Osteoblast (primary cell): Measurements from ENCODE around the gene SLC16A2. TPM values are rescaled to one million over a fixed set of nuclear protein-coding genes. Genes with fewer than 3 reads are reported as not detected.

Source experiments
- DNase-seq: peaks from one replicate; pipeline ENCODE4 v3.0.0; 2011; ENCODE audit warnings: low spot score, mixed read lengths; ENCODE audit not compliant: insufficient read length; ENCODE audit errors: missing footprints
- H2AFZ ChIP-seq: 2 replicates; pipeline ENCODE4 v1.6.0; 2011; ENCODE audit warnings: mild to moderate bottlenecking, low read length
- H3K27ac ChIP-seq: 2 replicates; pipeline ENCODE4 v1.5.1; 2011; ENCODE audit warnings: mild to moderate bottlenecking, low read depth, low read length, moderate library complexity
- H3K27me3 ChIP-seq: 2 replicates; pipeline ENCODE4 v1.6.0; 2012; ENCODE audit warnings: mild to moderate bottlenecking, control low read depth, inconsistent platforms, low read length, moderate library complexity; ENCODE audit not compliant: insufficient read depth
- H3K36me3 ChIP-seq: 2 replicates; pipeline ENCODE4 v1.5.1; 2011; ENCODE audit warnings: mild to moderate bottlenecking, low read length, control low read depth, moderate library complexity; ENCODE audit not compliant: insufficient read depth
- H3K4me1 ChIP-seq: 2 replicates; pipeline ENCODE4 v1.5.1; 2011; ENCODE audit warnings: mild to moderate bottlenecking, low read length, control low read depth, moderate library complexity; ENCODE audit not compliant: insufficient read depth
- H3K4me2 ChIP-seq: 2 replicates; pipeline ENCODE4 v1.6.0; 2011; ENCODE audit warnings: mild to moderate bottlenecking, low read length; ENCODE audit not compliant: insufficient read depth
- H3K4me3 ChIP-seq: fragments of 200-600 bp; sonication (generic); 3 replicates; pipeline ENCODE4 v1.5.1; 2012; ENCODE audit warnings: mild to moderate bottlenecking, low read length, inconsistent platforms; ENCODE audit not compliant: insufficient read depth
- H3K79me2 ChIP-seq: 2 replicates; pipeline ENCODE4 v1.6.0; 2012; ENCODE audit warnings: mild to moderate bottlenecking, low read length, control low read depth, inconsistent platforms; ENCODE audit not compliant: insufficient read depth
- H3K9me3 ChIP-seq: 2 replicates; pipeline ENCODE4 v1.5.1; 2011; ENCODE audit warnings: low read depth, low read length, control low read depth
- H4K20me1 ChIP-seq: 2 replicates; pipeline ENCODE4 v1.6.0; 2012; ENCODE audit warnings: mild to moderate bottlenecking, low read length, control low read depth; ENCODE audit not compliant: insufficient read depth
- CTCF ChIP-seq: IDR thresholded peaks from 2 replicates; pipeline ENCODE4 v1.5.1; 2011; ENCODE audit warnings: mild to moderate bottlenecking, low read depth, low read length, moderate library complexity; ENCODE audit errors: extremely low read depth
- total RNA-seq: library from RNA; depleted of rRNA; stranded (reverse); fragments of >200 nt; gene quantifications from 2 replicates; pipeline ENCODE4 v1.2.3, GENCODE V29; 2012

The SLC16A2 gene
- total RNA-seq, 1 donor: 11.6 TPM

GRCh38 chrX:74520896-74521295 lies 99.6 kb downstream of the SLC16A2 start:
- no peak for TF ChIP-seq CTCF
- H2AFZ ChIP-seq: no peak overlapping the region
- no peaks in the 10 kb centered on the region for H3K9me3 ChIP-seq
- no peaks in the 10 kb centered on the region for H3K27me3 ChIP-seq
- H4K20me1 ChIP-seq: peaks cover 3% of the 10 kb centered on the region
- H3K4me1 ChIP-seq: peaks cover 5% of the 10 kb centered on the region
- no peak overlapping the region for H3K4me2 ChIP-seq
- peaks cover 2% of the 10 kb centered on the region for H3K36me3 ChIP-seq
- H3K27ac ChIP-seq: no peak overlapping the region
- H3K79me2 ChIP-seq: no peaks in the 10 kb centered on the region
- no peak overlapping the region for H3K4me3 ChIP-seq
- DNase-seq: no peak

- DNase-seq: no peak
- Histone ChIP-seq H3K79me2 (no peaks in the 10 kb centered on the region), H3K9me3 (no peaks in the 10 kb centered on the region), H3K4me3 (no peak overlapping the region), H3K36me3 (peaks cover 5% of the 10 kb centered on the region), H3K4me2 (no peak overlapping the region), H3K27me3 (no peaks in the 10 kb centered on the region), H2AFZ (no peak overlapping the region), H3K4me1 (peaks cover 5% of the 10 kb centered on the region), H4K20me1 (peaks cover 3% of the 10 kb centered on the region), H3K27ac (no peak overlapping the region)
- TF ChIP-seq CTCF: no peak
These were observed 100.9 kb downstream of the SLC16A2 start for GRCh38 chrX:74521961-74522751.

GRCh38 chrX:74523224-74523623 lies 101.9 kb downstream of the SLC16A2 start:
- Histone ChIP-seq H3K9me3 (no peaks in the 10 kb centered on the region), H3K27me3 (no peaks in the 10 kb centered on the region), H3K36me3 (peaks cover 5% of the 10 kb centered on the region), H4K20me1 (peaks cover 3% of the 10 kb centered on the region), H3K79me2 (no peaks in the 10 kb centered on the region), H3K4me1 (peaks cover 5% of the 10 kb centered on the region), H3K4me2 (no peak overlapping the region), H3K27ac (no peak overlapping the region), H2AFZ (no peak overlapping the region), H3K4me3 (no peak overlapping the region)
- no peak for TF ChIP-seq CTCF
- no peak for DNase-seq

GRCh38 chrX:74523870-74524735 lies 102.8 kb downstream of the SLC16A2 start:
- H3K4me2 ChIP-seq: no peak overlapping the region
- no peak for TF ChIP-seq CTCF
- no peak for DNase-seq
- H3K36me3 ChIP-seq: peaks cover 5% of the 10 kb centered on the region
- H3K27ac ChIP-seq: no peak overlapping the region
- peaks cover 3% of the 10 kb centered on the region for H4K20me1 ChIP-seq
- no peak overlapping the region for H3K4me3 ChIP-seq
- no peak overlapping the region for H2AFZ ChIP-seq
- H3K27me3 ChIP-seq: no peaks in the 10 kb centered on the region
- H3K4me1 ChIP-seq: peaks cover 5% of the 10 kb centered on the region
- H3K9me3 ChIP-seq: no peaks in the 10 kb centered on the region
- H3K79me2 ChIP-seq: no peaks in the 10 kb centered on the region
